OCI-LY3 (cell line): ENCODE measurements around the gene MSMB.

ENCODE experiments used
- EZH2phosphoT487 ChIP-seq: fragments of 200-600 bp; shearing (Covaris generic); IDR thresholded peaks from 2 replicates; pipeline ENCODE4 v1.6.1; 2018; ENCODE audit warnings: antibody characterized with exemption, mixed run types, low read depth
- TF ChIP-seq, protein P1 (sequence below): fragments of 200-600, 300-600 bp; sonication (generic); IDR thresholded peaks from 2 replicates; pipeline ENCODE4 v1.5.1; 2014; ENCODE audit warnings: antibody characterized with exemption, low read length, low read depth

DNA sequence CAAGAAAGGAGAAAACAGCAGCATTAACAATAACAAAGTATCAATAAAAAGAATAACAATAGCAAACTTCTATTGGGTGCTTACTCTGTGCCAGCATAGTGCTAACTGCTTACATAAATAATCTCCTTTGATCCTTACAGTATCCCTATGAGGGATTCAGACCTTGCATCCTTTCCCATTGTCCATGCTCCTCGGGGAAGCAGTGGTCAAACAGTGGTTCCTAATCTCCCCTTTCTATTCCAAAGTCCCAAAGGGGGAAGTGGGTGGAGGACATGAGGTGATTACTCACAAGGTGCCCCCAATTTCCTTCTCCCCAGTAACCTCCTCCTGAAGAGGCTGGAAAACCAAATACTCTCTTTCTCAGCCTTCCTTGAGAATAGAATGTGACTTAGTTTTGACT, 22.0 kb upstream of the MSMB start:
- TF ChIP-seq EZH2phosphoT487 = no peak
- TF ChIP-seq, protein P1, sequence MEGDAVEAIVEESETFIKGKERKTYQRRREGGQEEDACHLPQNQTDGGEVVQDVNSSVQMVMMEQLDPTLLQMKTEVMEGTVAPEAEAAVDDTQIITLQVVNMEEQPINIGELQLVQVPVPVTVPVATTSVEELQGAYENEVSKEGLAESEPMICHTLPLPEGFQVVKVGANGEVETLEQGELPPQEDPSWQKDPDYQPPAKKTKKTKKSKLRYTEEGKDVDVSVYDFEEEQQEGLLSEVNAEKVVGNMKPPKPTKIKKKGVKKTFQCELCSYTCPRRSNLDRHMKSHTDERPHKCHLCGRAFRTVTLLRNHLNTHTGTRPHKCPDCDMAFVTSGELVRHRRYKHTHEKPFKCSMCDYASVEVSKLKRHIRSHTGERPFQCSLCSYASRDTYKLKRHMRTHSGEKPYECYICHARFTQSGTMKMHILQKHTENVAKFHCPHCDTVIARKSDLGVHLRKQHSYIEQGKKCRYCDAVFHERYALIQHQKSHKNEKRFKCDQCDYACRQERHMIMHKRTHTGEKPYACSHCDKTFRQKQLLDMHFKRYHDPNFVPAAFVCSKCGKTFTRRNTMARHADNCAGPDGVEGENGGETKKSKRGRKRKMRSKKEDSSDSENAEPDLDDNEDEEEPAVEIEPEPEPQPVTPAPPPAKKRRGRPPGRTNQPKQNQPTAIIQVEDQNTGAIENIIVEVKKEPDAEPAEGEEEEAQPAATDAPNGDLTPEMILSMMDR = no peak
